Mucosa of descending colon (tissue), 3 donors: Measurements from ENCODE around the gene TMEM170B. TPM values are rescaled to one million over a fixed set of nuclear protein-coding genes. Genes with fewer than 3 reads are reported as not detected.

Source experiments
- ATAC-seq: fragments of 200-7000 bp; cut with Tn5 transposase; one replicate; pipeline ENCODE4 v1.9.1; 2020; ENCODE audit warnings: mild to moderate bottlenecking, moderate library complexity
- DNase-seq, 3 donors: peaks; one replicate each; pipeline ENCODE4 v3.0.0-alpha.2; 2020
- H3K36me3 ChIP-seq: fragments of 200-600 bp; one replicate; pipeline ENCODE4 v1.8.0; 2021; ENCODE audit warnings: low read depth, mild to moderate bottlenecking
- H3K4me1 ChIP-seq: fragments of 200-600 bp; one replicate; pipeline ENCODE4 v1.8.0; 2021; ENCODE audit warnings: low read depth, mild to moderate bottlenecking
- H3K4me3 ChIP-seq: fragments of 200-600 bp; one replicate; pipeline ENCODE4 v1.8.0; 2021; ENCODE audit warnings: mild to moderate bottlenecking
- H3K9me3 ChIP-seq: fragments of 200-600 bp; one replicate; pipeline ENCODE4 v1.8.0; 2021; ENCODE audit warnings: mild to moderate bottlenecking
- CTCF ChIP-seq: fragments of 200-600 bp; IDR thresholded peaks from one replicate; pipeline ENCODE4 v1.8.0; 2022; ENCODE audit warnings: antibody characterized with exemption, mild to moderate bottlenecking
- intact Hi-C, 2 donors: fragments of 100-400 bp; cut with DNase I in 1 of 2; cut with micrococcal nuclease in 1 of 2; formaldehyde crosslinking; loops; one replicate each; pipeline versions ENCODE4 v1.11.0 to v1.11.1; 2022; cut with DNase I, micrococcal nuclease
- total RNA-seq, 3 donors: library from RNA; stranded (reverse); fragmentation: NEBNext Ultra II Directional in 2 of 3; extraction: Animal tissue kit (Norgen Biotek cat#: 25700) in 2 of 3; gene quantifications; one replicate each; pipeline versions ENCODE4 v1.2.1 to v1.2.4, GENCODE V29; 2021 to 2023
- donor health status: DM: no; HTN: no; CAD: no; lungs with moderate emphysema.
- donor health status: DM: no; HTN: no; CAD: no.
- donor health status: DM: no; HTN: yes; CAD: no.

The TMEM170B gene
- total RNA-seq, 3 donors from 2014 or later: 0.98 to 9.0 (median 2.0) TPM

- no peaks in the 10 kb centered on the region for H3K36me3 ChIP-seq
- H3K4me1 ChIP-seq: no peaks in the 10 kb centered on the region
- ATAC-seq (no peak), DNase-seq (no peak)
- no peak for TF ChIP-seq CTCF
- intact Hi-C loops: no loop called here
- H3K9me3 ChIP-seq: no peaks in the 10 kb centered on the region
- H3K4me3 ChIP-seq: no peak overlapping the region
Observed at GRCh38 chr6:11609324-11610071, 71.9 kb downstream of the TMEM170B start.

GRCh38 chr6:11613336-11613735, 75.8 kb downstream of the TMEM170B start:
- Histone ChIP-seq H3K36me3 (no peaks in the 10 kb centered on the region), H3K4me1 (no peaks in the 10 kb centered on the region), H3K4me3 (no peak overlapping the region), H3K9me3 (no peaks in the 10 kb centered on the region)
- intact Hi-C loops: no loop called here
- no peak for TF ChIP-seq CTCF
- no peak for DNase-seq
- no peak for ATAC-seq

- intact Hi-C loops: no loop called here
- H3K36me3 ChIP-seq: no peaks in the 10 kb centered on the region
- H3K4me3 ChIP-seq: no peak overlapping the region
- TF ChIP-seq CTCF: no peak
- ATAC-seq (no peak), DNase-seq (no peak)
- no peaks in the 10 kb centered on the region for H3K9me3 ChIP-seq
- H3K4me1 ChIP-seq: no peaks in the 10 kb centered on the region
Observed at GRCh38 chr6:11613858-11614257, 76.3 kb downstream of the TMEM170B start.

- ATAC-seq (no peak), DNase-seq (no peak)
- H3K4me1 ChIP-seq: no peaks in the 10 kb centered on the region
- no peaks in the 10 kb centered on the region for H3K9me3 ChIP-seq
- no peak overlapping the region for H3K4me3 ChIP-seq
- intact Hi-C loops: no loop called here
- TF ChIP-seq CTCF: no peak
- no peaks in the 10 kb centered on the region for H3K36me3 ChIP-seq
Observed at GRCh38 chr6:11614534-11615213, 77.1 kb downstream of the TMEM170B start.

- DNase-seq (no peak), ATAC-seq (no peak)
- Histone ChIP-seq H3K36me3 (no peaks in the 10 kb centered on the region), H3K4me3 (no peak overlapping the region), H3K9me3 (no peaks in the 10 kb centered on the region), H3K4me1 (no peaks in the 10 kb centered on the region)
- intact Hi-C loops: no loop called here
- TF ChIP-seq CTCF: no peak
Observed at GRCh38 chr6:11615214-11615602, 77.7 kb downstream of the TMEM170B start.
